Measurements from ENCODE around the gene KLF14.
"Not testable (repeated sequence)": the region's sequence is repeated elsewhere in the genome, so short reads cannot be mapped to it uniquely, and the experiment has no call there.

Gene KLF14

GRCh38 chr7:130712416-130712815 is 21.6 kb downstream of the KLF14 start:
- no peak for DNase-seq

- DNase-seq: no peak
Observed at GRCh38 chr7:130708766-130709165, 25.2 kb downstream of the KLF14 start.

DNA sequence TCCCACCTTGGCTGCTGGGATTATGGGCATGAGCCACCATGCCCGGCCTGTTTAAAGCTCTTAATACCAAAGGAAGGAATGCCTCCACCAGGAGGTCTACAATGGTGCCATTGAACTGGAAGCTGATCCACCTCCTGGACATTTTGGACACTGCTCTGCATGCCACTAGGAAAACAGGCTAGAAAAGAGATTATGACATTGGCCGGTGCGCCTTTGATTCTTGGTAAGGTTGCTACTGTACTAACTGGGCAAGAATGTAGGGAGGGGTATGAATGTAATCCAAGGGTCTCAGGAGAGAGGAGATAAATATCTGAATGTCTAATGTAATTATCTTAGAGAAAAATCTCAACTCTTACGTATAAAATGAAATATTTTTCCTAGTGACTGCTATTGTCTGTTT is 26.0 kb downstream of the KLF14 start:
- no peak for DNase-seq

DNA sequence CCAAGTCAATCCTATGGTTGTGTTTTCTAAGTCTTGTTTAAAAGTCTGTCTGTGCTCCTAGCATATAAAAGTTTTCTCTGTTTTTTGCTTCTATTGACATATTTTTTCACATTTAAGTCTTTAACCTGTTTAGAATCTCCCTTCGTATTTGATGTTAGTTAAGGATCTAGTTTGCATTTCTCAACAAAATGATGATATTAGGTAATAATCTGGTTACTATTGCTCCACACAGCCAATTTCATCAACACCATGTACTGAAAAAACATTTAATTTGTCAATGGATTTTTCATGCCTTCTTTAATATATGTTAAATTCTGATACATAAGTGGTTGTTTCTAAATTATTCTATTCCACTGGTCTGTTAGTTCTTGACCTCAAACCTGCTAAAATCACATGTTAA is 30.2 kb downstream of the KLF14 start:
- no peak for DNase-seq

GRCh38 chr7:130701650-130702049 is 32.4 kb downstream of the KLF14 start:
- DNase-seq: no peak

DNA sequence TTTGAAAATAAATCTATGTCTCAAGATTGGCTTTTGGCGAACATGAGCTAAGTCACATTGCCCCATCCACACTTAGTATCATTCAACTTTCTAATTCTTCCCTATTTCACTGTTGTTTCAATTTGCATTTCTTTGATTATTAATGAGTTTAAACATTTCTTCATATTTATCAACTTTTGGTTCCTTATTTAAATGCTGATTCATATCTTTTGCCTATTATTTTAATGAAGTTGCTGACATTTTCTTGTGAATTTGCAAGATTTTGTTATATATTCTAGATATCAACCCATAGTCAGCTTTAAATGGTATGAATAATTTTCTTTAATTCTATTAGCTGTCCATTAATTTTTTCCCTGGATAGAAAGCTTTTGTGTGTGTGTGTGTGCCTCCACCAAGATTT is 33.2 kb downstream of the KLF14 start:
- DNase-seq: no peak

GRCh38 chr7:130699686-130700085 is 34.3 kb downstream of the KLF14 start:
- DNase-seq: no peak

- no peak for DNase-seq
Observed at GRCh38 chr7:130697820-130698219, 36.2 kb downstream of the KLF14 start.

DNA sequence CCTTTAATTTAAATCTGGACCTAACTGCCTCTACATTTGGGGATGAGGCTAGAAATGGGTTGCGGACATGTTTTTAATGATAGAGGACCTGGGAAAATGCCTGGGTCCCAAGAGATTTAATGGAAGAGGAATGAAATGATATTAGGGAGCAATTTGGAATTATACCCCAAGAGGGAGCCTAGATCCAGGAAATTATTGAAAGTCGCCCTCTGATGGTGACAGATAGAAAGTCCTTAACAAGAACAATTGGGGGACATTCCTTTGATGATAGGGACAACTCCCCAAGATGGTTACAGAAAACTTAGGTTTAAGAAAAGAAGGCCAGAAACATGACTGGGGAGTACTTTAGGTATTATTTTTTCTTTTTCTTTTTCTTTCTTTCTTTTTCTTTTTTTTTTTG is 38.2 kb downstream of the KLF14 start:
- DNase-seq: peak; percentile 7

DNA sequence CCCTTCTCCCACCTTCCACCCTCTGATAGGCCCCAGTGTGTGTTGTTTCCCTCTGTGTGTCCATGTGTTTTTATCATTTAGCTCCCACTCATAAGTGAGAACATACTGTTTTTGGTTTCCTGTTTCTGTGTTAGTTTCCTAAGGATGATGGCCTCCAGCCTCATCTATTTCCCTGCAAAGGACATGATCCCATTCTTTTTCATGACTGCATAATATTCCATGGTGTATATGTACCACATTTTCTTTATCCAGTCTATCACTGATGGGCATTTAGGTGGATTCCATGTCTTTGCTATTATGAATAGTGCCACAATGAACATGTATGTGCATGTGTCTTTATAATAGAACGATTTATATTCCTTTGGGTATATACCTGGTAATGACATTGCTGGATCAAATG is 41.6 kb downstream of the KLF14 start:
- DNase-seq: not testable (repeated sequence)

DNA sequence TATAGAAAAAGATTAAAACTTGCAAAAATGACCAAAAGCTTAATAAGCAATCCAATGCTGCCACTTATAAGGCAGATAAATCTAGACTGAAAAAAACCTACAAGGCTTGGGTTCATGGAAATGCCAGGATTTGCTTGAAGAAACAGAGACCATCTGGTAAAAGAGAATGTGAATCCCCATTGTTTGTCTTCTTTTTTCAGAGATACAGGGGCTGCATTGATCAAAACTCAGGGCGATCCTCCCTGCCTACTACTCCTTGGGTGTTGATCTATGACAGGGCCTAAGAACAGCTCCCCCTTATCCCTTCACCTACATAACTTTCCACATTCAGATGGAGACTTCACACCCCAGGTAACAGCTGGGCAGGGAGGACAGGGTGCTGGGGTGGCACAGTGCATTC is 44.3 kb downstream of the KLF14 start:
- no peak for DNase-seq

GRCh38 chr7:130683026-130683425 is 51.0 kb downstream of the KLF14 start:
- DNase-seq: no peak
